HepG2 (cell line): ENCODE measurements around the gene KLHDC2. TPM values are rescaled to one million over a fixed set of nuclear protein-coding genes. Genes with fewer than 3 reads are reported as not detected.
A peak's percentile ranks its signal among the peaks of the same experiment; 100 is the strongest.
"Not testable (repeated sequence)": the region's sequence is repeated elsewhere in the genome, so short reads cannot be mapped to it uniquely, and the experiment has no call there.

Experiments used
- ATAC-seq: fragments of 200-7000 bp; cut with Tn5 transposase; 3 replicates; pipeline ENCODE4 v1.9.1; 2020; ENCODE audit warnings: mild to moderate bottlenecking, moderate library complexity
- BruUV-seq: library from RNA; stranded (reverse); fragments of 400-500 nt; replicated peaks from 2 replicates; lab custom pipeline; 2021; lab: Mats Ljungman, UMichigan
- CTCF ChIA-PET: fragments of 300-600 bp; formaldehyde crosslinking; extraction: SDS; loops from one replicate; lab custom pipeline; 2021; ENCODE audit warnings: low total read pairs, inconsistent platforms, low intra/inter-chr PET ratio; lab: Yijun Ruan, JAX
- POLR2A ChIA-PET: fragments of 350-600 bp; sonication (Branson Sonifier 250); formaldehyde crosslinking; loops from one replicate; lab custom pipeline; 2020; ENCODE audit warnings: antibody characterized with exemption, inconsistent platforms; lab: Yijun Ruan, JAX
- DNase-seq: peaks from one replicate; pipeline ENCODE4 v3.0.0-alpha.2; 2015; ENCODE audit warnings: low spot score
- FAIRE-seq: peaks from 3 replicates; lab custom pipeline; 2011; peaks lifted over from hg19 to GRCh38; lab: Jason Lieb, UNC
- H2AFZ ChIP-seq: one replicate; pipeline ENCODE4 v1.6.1; 2011; ENCODE audit warnings: low read length, inconsistent platforms
- H3K27ac ChIP-seq: fragments of 300-600 bp; 3 replicates; pipeline ENCODE4 v1.8.0; 2011; ENCODE audit warnings: mixed run types, mild to moderate bottlenecking, mixed read lengths, low read length, inconsistent platforms; ENCODE audit not compliant: insufficient read depth; ENCODE audit errors: extremely low read length
- H3K27me3 ChIP-seq, 2 experiments: fragments of 200-600 bp in 1 of 2; 2 replicates in 1 of 2; 3 replicates in 1 of 2; pipeline versions ENCODE4 v1.6.0 to v1.8.0; 2011; ENCODE audit warnings: low read length in 2 of 2, mild to moderate bottlenecking in 2 of 2, moderate library complexity in 2 of 2, inconsistent platforms in 1 of 2; ENCODE audit not compliant: insufficient read depth in 2 of 2, control insufficient read depth in 1 of 2
- H3K36me3 ChIP-seq, 2 experiments: fragments of 200-600 bp in 1 of 2; replicated peaks in 1 of 2; 2 replicates in 1 of 2; 3 replicates in 1 of 2; pipeline versions ENCODE4 v1.5.1 to v1.8.0; 2011; ENCODE audit warnings: low read length in 2 of 2, inconsistent platforms in 1 of 2; ENCODE audit not compliant: insufficient read depth in 2 of 2, control insufficient read depth in 1 of 2
- H3K4me1 ChIP-seq: 2 replicates; pipeline ENCODE4 v1.5.1; 2012; ENCODE audit warnings: low read length, inconsistent platforms; ENCODE audit not compliant: insufficient read depth
- H3K4me2 ChIP-seq: 2 replicates; pipeline ENCODE4 v1.6.0; 2011; ENCODE audit warnings: low read depth, low read length, inconsistent platforms
- H3K4me3 ChIP-seq, 3 experiments: fragments of 200-600 bp in 1 of 3; sonication (generic), shearing (Covaris generic) in 1 of 3; replicated peaks in 1 of 3; 2 replicates each; pipeline ENCODE4 v1.5.1; 2011 to 2016; ENCODE audit warnings: low read length in 3 of 3, inconsistent platforms in 2 of 3, low read depth in 2 of 3, mild to moderate bottlenecking in 2 of 3, control low read depth in 1 of 3, mixed read lengths in 1 of 3; ENCODE audit not compliant: insufficient read depth in 1 of 3
- H3K79me2 ChIP-seq: one replicate; pipeline ENCODE4 v1.6.1; 2011; ENCODE audit warnings: low read length, inconsistent platforms; ENCODE audit not compliant: insufficient read depth
- H3K9ac ChIP-seq: 2 replicates; pipeline ENCODE4 v1.6.0; 2011; ENCODE audit warnings: mild to moderate bottlenecking, low read depth, low read length, inconsistent platforms; ENCODE audit not compliant: insufficient read depth
- H3K9me3 ChIP-seq: 2 replicates; pipeline ENCODE4 v1.5.1; 2012; ENCODE audit warnings: mild to moderate bottlenecking, low read length
- H4K20me1 ChIP-seq: 2 replicates; pipeline ENCODE4 v1.6.0; 2011; ENCODE audit warnings: inconsistent platforms, mild to moderate bottlenecking, low read length, moderate library complexity; ENCODE audit not compliant: insufficient read depth
- GMEB2 ChIP-seq: IDR thresholded peaks from 2 replicates; pipeline ENCODE4 v1.6.1; 2016; ENCODE audit warnings: missing biosample characterization, missing genetic modification reagents, low read depth
- PRPF4 ChIP-seq: fragments of 200-400 bp; formaldehyde crosslinking; IDR thresholded peaks from 2 replicates; pipeline ENCODE4 v1.6.1; 2016; ENCODE audit warnings: low read length, low read depth; ENCODE audit not compliant: poor library complexity, severe bottlenecking
- RBFOX2 ChIP-seq: fragments of 200-400 bp; formaldehyde crosslinking; IDR thresholded peaks from 2 replicates; pipeline ENCODE4 v1.6.1; 2017; ENCODE audit warnings: low read depth, mild to moderate bottlenecking, low read length
- ZBTB3 ChIP-seq: sonication (generic); formaldehyde crosslinking; IDR thresholded peaks from 2 replicates; pipeline ENCODE4 v1.4.0; 2020; ENCODE audit warnings: low read depth, mild to moderate bottlenecking, moderate library complexity, missing genetic modification reagents, borderline replicate concordance
- ZBTB38 ChIP-seq: sonication (generic); formaldehyde crosslinking; IDR thresholded peaks from 2 replicates; pipeline ENCODE4 v1.5.1; 2020; ENCODE audit warnings: mild to moderate bottlenecking, missing genetic modification reagents
- ZNF614 ChIP-seq: IDR thresholded peaks from 2 replicates; pipeline ENCODE4 v1.6.1; 2018; ENCODE audit warnings: missing biosample characterization, missing genetic modification reagents, inconsistent platforms, borderline replicate concordance
- ZNF781 ChIP-seq: sonication (generic); formaldehyde crosslinking; IDR thresholded peaks from 2 replicates; pipeline ENCODE4 v1.5.1; 2020; ENCODE audit warnings: borderline replicate concordance, mild to moderate bottlenecking, missing genetic modification reagents; ENCODE audit errors: not compliant biosample characterization
- WGBS: methylation state at CpG from one replicate; pipeline ENCODE4 v1.1.6; 2017; ENCODE audit warnings: low lambda C conversion rate; 5-methylcytosine and 5-hydroxymethylcytosine counted together
- in situ Hi-C: cut with HindIII; loops from 2 replicates; pipeline ENCODE4 v1.10.0; 2017; ENCODE audit warnings: low pct_unique_long_range_greater_than_20kb; ENCODE audit not compliant: extremely low pct_ligation_motif_present
- intact Hi-C: fragments of 100-400 bp; cut with micrococcal nuclease; formaldehyde crosslinking; loops from one replicate; pipeline ENCODE4 v1.10.0; 2022; ENCODE audit not compliant: unreplicated experiment
- polyA plus RNA-seq, 8 experiments: library from polyadenylated mRNA; depleted of rRNA in 3 of 8; stranded (reverse) in 7 of 8; unstranded in 1 of 8; fragments of >200 nt; fragmentation: Illumina TruSeq in 4 of 8; extraction: Trizol in 4 of 8; gene quantifications; 2 replicates each; pipeline versions ENCODE4 v1.2.1 to v1.2.3, GENCODE V29; 2011 to 2016; ENCODE audit warnings: low read depth in 4 of 8, missing spikeins in 1 of 8, mixed read lengths in 1 of 8; ENCODE audit not compliant: insufficient read depth in 1 of 8
- total RNA-seq, 5 experiments: library from RNA; depleted of rRNA; stranded (reverse); fragments of >200 nt; fragmentation: Illumina TruSeq; extraction: Trizol; gene quantifications; 2 replicates each; pipeline ENCODE4 v1.2.3, GENCODE V29; 2016; ENCODE audit warnings: low read depth in 1 of 5

The KLHDC2 gene
- total and polyA plus RNA-seq, 2 of the 13 experiments (the other 11 are each of a cell fraction or from before 2014, with no cell fraction given) = 95.5 to 170 TPM

GRCh38 chr14:49771691-49772090 is 3.7 kb downstream of the KLHDC2 start:
- H3K4me1 ChIP-seq = peaks cover 37% of the 10 kb centered on the region

GRCh38 chr14:49774106-49774505 is 6.2 kb downstream of the KLHDC2 start:
- Histone ChIP-seq H2AFZ (no peak overlapping the region), H3K4me1 (peaks cover 33% of the 10 kb centered on the region), H4K20me1 (no peaks in the 10 kb centered on the region), H3K27me3 (no peaks in the 10 kb centered on the region), H3K9me3 (no peaks in the 10 kb centered on the region), H3K27ac (no peak overlapping the region), H3K4me2 (no peak overlapping the region), H3K9ac (no peak overlapping the region), H3K79me2 (peaks cover 30% of the 10 kb centered on the region), H3K4me3 (no peak overlapping the region), H3K36me3 (peaks cover 6 to 44% of the 10 kb centered on the region in 2 experiments)
- in situ Hi-C loops = no loop called here
- WGBS = 96% methylated on average over 1 of the region's 1 CpG
- ChIA-PET POLR2A (no interaction called here), CTCF (no interaction called here)
- no TSS peak for BruUV-seq
- intact Hi-C loops = no loop called here
- TF ChIP-seq ZNF614 (CRISPR knock-in tag) = no peak
- no peak for TF ChIP-seq ZNF781 (CRISPR knock-in tag)
- no peak for TF ChIP-seq GMEB2 (CRISPR knock-in tag)
- TF ChIP-seq RBFOX2 = 0 out of 2 replicates have a peak, but pooled peaks have one; percentile 18
- no peak for DNase-seq
- FAIRE-seq = no peak
- ATAC-seq = no peak

More at GRCh38 chr14:49771691-49772090, 3.7 kb downstream of the KLHDC2 start:
- H3K4me2 ChIP-seq = peak overlapping the region; percentile 99
- POLR2A ChIA-PET = interaction anchor here (0.5 to 6.5 kb wide), 8 partner anchors 10 to 152 kb away, joined by 3 to 76 read pairs (median 21); partner anchors contain the start of genes DNAAF2, KLHDC1, MGAT2 and NEMF
- H3K4me3 ChIP-seq = peak overlapping the region in 1 of 3 experiments; percentile 99; a peak in 1 of 6 replicates
- DNase-seq, in situ Hi-C loops, H3K9me3 ChIP-seq, BruUV-seq, ATAC-seq, H3K9ac ChIP-seq, FAIRE-seq, H4K20me1 ChIP-seq, CTCF ChIA-PET, H3K27me3 ChIP-seq, H2AFZ ChIP-seq: not testable (repeated sequence)
- peaks cover 41% of the 10 kb centered on the region for H3K79me2 ChIP-seq
- peaks cover 4 to 28% of the 10 kb centered on the region in 2 experiments for H3K36me3 ChIP-seq
- peak overlapping the region; percentile 99 for H3K27ac ChIP-seq
- WGBS = 62% methylated on average over 10 of the region's 10 CpGs
- intact Hi-C loops = loop anchor here (2.0 kb wide), 1 partner anchor 51 kb away; no protein-coding TSS in a partner anchor
- TF ChIP-seq ZBTB38 (CRISPR knock-in tag) (peak; percentile 84), ZBTB3 (0 out of 2 replicates have a peak, but pooled peaks have one; percentile 36), PRPF4 (peak; percentile 75)
